BLaER1 (cell line): ENCODE results near the gene GALNT4.

Experiments
- H3K27ac ChIP-seq: shearing (Covaris generic); formaldehyde crosslinking; 2 replicates; pipeline ENCODE4 v1.8.1; 2022
- H3K27me3 ChIP-seq: shearing (Covaris generic); formaldehyde crosslinking; 2 replicates; pipeline ENCODE4 v1.8.1; 2022
- H3K36me3 ChIP-seq: shearing (Covaris generic); formaldehyde crosslinking; 2 replicates; pipeline ENCODE4 v1.8.1; 2022
- H3K4me1 ChIP-seq: shearing (Covaris generic); formaldehyde crosslinking; 2 replicates; pipeline ENCODE4 v1.8.1; 2022
- H3K4me2 ChIP-seq: shearing (Covaris generic); formaldehyde crosslinking; 2 replicates; pipeline ENCODE4 v1.8.1; 2022
- H3K4me3 ChIP-seq: shearing (Covaris generic); formaldehyde crosslinking; 2 replicates; pipeline ENCODE4 v1.8.1; 2022
- H3K9ac ChIP-seq: shearing (Covaris generic); formaldehyde crosslinking; 2 replicates; pipeline ENCODE4 v1.8.1; 2022
- H3K9me3 ChIP-seq: shearing (Covaris generic); formaldehyde crosslinking; 2 replicates; pipeline ENCODE4 v1.8.1; 2022
- H4K20me1 ChIP-seq: shearing (Covaris generic); formaldehyde crosslinking; 2 replicates; pipeline ENCODE4 v1.8.1; 2022
- Cebpa-rat ChIP-seq: shearing (Covaris generic); IDR thresholded peaks from 2 replicates; pipeline ENCODE4 v1.8.1; 2022

GALNT4 gene

GRCh38 chr12:89524541-89525304 lies at the start of gene GALNT4:
TSS of gene GALNT4 (minus strand) at chr12:89524796. CDS start at chr12:89524549, 247 bp downstream.
- peak within 1 kb of the TSS; percentile 98 for H3K4me3 ChIP-seq
- H3K9me3 ChIP-seq = no peaks in the 10 kb centered on the region
- H3K36me3 ChIP-seq = peaks cover 18% of the 10 kb centered on the region
- peaks cover 44% of the 10 kb centered on the region for H3K4me1 ChIP-seq
- TF ChIP-seq Cebpa-rat = no peak
- peak within 1 kb of the TSS; percentile 85 for H3K27ac ChIP-seq
- H3K4me2 ChIP-seq = peak within 1 kb of the TSS; percentile 97
- no peaks in the 10 kb centered on the region for H3K27me3 ChIP-seq
- peaks cover 16% of the 10 kb centered on the region for H4K20me1 ChIP-seq
- peak within 1 kb of the TSS; percentile 92 for H3K9ac ChIP-seq

GRCh38 chr12:89573051-89573810 lies 48.6 kb upstream of the GALNT4 start:
- Histone ChIP-seq H3K27me3 (no peaks in the 10 kb centered on the region), H3K9ac (no peak overlapping the region), H3K4me1 (no peaks in the 10 kb centered on the region), H3K36me3 (no peaks in the 10 kb centered on the region), H3K4me2 (no peak overlapping the region), H3K9me3 (no peaks in the 10 kb centered on the region), H4K20me1 (no peaks in the 10 kb centered on the region), H3K27ac (no peak overlapping the region), H3K4me3 (no peak overlapping the region)
- no peak for TF ChIP-seq Cebpa-rat

- TF ChIP-seq Cebpa-rat = no peak
- H3K4me2 ChIP-seq = no peak overlapping the region
- H3K36me3 ChIP-seq = no peaks in the 10 kb centered on the region
- H3K4me3 ChIP-seq = no peak overlapping the region
- no peak overlapping the region for H3K9ac ChIP-seq
- no peaks in the 10 kb centered on the region for H3K4me1 ChIP-seq
- H3K27ac ChIP-seq = no peak overlapping the region
- no peaks in the 10 kb centered on the region for H3K9me3 ChIP-seq
- no peaks in the 10 kb centered on the region for H4K20me1 ChIP-seq
- no peaks in the 10 kb centered on the region for H3K27me3 ChIP-seq
These were observed 47.0 kb upstream of the GALNT4 start for GRCh38 chr12:89571491-89572195.

- Histone ChIP-seq H3K4me3 (no peak overlapping the region), H4K20me1 (no peaks in the 10 kb centered on the region), H3K4me1 (no peaks in the 10 kb centered on the region), H3K27ac (no peak overlapping the region), H3K9ac (no peak overlapping the region), H3K9me3 (no peaks in the 10 kb centered on the region), H3K27me3 (no peaks in the 10 kb centered on the region), H3K4me2 (no peak overlapping the region), H3K36me3 (no peaks in the 10 kb centered on the region)
- no peak for TF ChIP-seq Cebpa-rat
These were observed 43.9 kb upstream of the GALNT4 start for GRCh38 chr12:89568484-89568883.

GRCh38 chr12:89567691-89568239 lies 43.2 kb upstream of the GALNT4 start:
- Histone ChIP-seq H3K9ac (no peak overlapping the region), H3K4me2 (no peak overlapping the region), H4K20me1 (no peaks in the 10 kb centered on the region), H3K4me1 (no peaks in the 10 kb centered on the region), H3K4me3 (no peak overlapping the region), H3K27ac (no peak overlapping the region), H3K9me3 (no peaks in the 10 kb centered on the region), H3K27me3 (no peaks in the 10 kb centered on the region), H3K36me3 (no peaks in the 10 kb centered on the region)
- no peak for TF ChIP-seq Cebpa-rat

GRCh38 chr12:89566615-89567014 lies 42.0 kb upstream of the GALNT4 start:
- no peak overlapping the region for H3K4me2 ChIP-seq
- no peak overlapping the region for H3K27ac ChIP-seq
- H4K20me1 ChIP-seq = no peaks in the 10 kb centered on the region
- H3K36me3 ChIP-seq = no peaks in the 10 kb centered on the region
- H3K4me3 ChIP-seq = no peak overlapping the region
- no peaks in the 10 kb centered on the region for H3K4me1 ChIP-seq
- no peaks in the 10 kb centered on the region for H3K9me3 ChIP-seq
- no peak overlapping the region for H3K9ac ChIP-seq
- no peaks in the 10 kb centered on the region for H3K27me3 ChIP-seq
- no peak for TF ChIP-seq Cebpa-rat

GRCh38 chr12:89565002-89565401 lies 40.4 kb upstream of the GALNT4 start:
- no peak for TF ChIP-seq Cebpa-rat
- H3K4me3 ChIP-seq = no peak overlapping the region
- no peak overlapping the region for H3K9ac ChIP-seq
- H3K36me3 ChIP-seq = no peaks in the 10 kb centered on the region
- H3K27me3 ChIP-seq = no peaks in the 10 kb centered on the region
- no peaks in the 10 kb centered on the region for H3K4me1 ChIP-seq
- no peak overlapping the region for H3K27ac ChIP-seq
- H4K20me1 ChIP-seq = no peaks in the 10 kb centered on the region
- H3K9me3 ChIP-seq = no peaks in the 10 kb centered on the region
- no peak overlapping the region for H3K4me2 ChIP-seq

GRCh38 chr12:89559753-89560152 lies 35.2 kb upstream of the GALNT4 start:
- no peaks in the 10 kb centered on the region for H3K27me3 ChIP-seq
- no peaks in the 10 kb centered on the region for H3K36me3 ChIP-seq
- no peaks in the 10 kb centered on the region for H4K20me1 ChIP-seq
- H3K4me1 ChIP-seq = no peaks in the 10 kb centered on the region
- H3K9me3 ChIP-seq = no peaks in the 10 kb centered on the region
- no peak for TF ChIP-seq Cebpa-rat
- no peak overlapping the region for H3K4me2 ChIP-seq
- H3K27ac ChIP-seq = no peak overlapping the region
- H3K4me3 ChIP-seq = no peak overlapping the region
- H3K9ac ChIP-seq = no peak overlapping the region

- Histone ChIP-seq H3K36me3 (no peaks in the 10 kb centered on the region), H3K4me1 (no peaks in the 10 kb centered on the region), H3K4me3 (no peak overlapping the region), H3K4me2 (no peak overlapping the region), H3K9me3 (no peaks in the 10 kb centered on the region), H3K9ac (no peak overlapping the region), H3K27me3 (no peaks in the 10 kb centered on the region), H3K27ac (no peak overlapping the region), H4K20me1 (no peaks in the 10 kb centered on the region)
- no peak for TF ChIP-seq Cebpa-rat
These were observed 32.4 kb upstream of the GALNT4 start for GRCh38 chr12:89556976-89557375.
